IPS-18a (cell line): ENCODE data around the gene TMEM258.

Experiments used
- H3K27ac ChIP-seq: one replicate; pipeline ENCODE4 v1.5.1; 2013; ENCODE audit warnings: low read length
- H3K27me3 ChIP-seq: one replicate; pipeline ENCODE4 v1.6.1; 2013; ENCODE audit warnings: mild to moderate bottlenecking, low read length; ENCODE audit not compliant: control insufficient read depth, insufficient read depth
- H3K36me3 ChIP-seq: one replicate; pipeline ENCODE4 v1.6.1; 2013; ENCODE audit warnings: low read depth, low read length; ENCODE audit not compliant: control insufficient read depth
- H3K4me1 ChIP-seq: one replicate; pipeline ENCODE4 v1.6.1; 2013; ENCODE audit warnings: low read depth, low read length; ENCODE audit not compliant: control insufficient read depth
- H3K4me3 ChIP-seq: one replicate; pipeline ENCODE4 v1.5.1; 2013; ENCODE audit warnings: low read length
- H3K9ac ChIP-seq: one replicate; pipeline ENCODE4 v1.6.1; 2013; ENCODE audit warnings: mild to moderate bottlenecking, low read length, moderate library complexity
- H3K9me3 ChIP-seq: one replicate; pipeline ENCODE4 v1.6.1; 2013; ENCODE audit warnings: low read depth, low read length; ENCODE audit not compliant: control insufficient read depth

Gene TMEM258

DNA sequence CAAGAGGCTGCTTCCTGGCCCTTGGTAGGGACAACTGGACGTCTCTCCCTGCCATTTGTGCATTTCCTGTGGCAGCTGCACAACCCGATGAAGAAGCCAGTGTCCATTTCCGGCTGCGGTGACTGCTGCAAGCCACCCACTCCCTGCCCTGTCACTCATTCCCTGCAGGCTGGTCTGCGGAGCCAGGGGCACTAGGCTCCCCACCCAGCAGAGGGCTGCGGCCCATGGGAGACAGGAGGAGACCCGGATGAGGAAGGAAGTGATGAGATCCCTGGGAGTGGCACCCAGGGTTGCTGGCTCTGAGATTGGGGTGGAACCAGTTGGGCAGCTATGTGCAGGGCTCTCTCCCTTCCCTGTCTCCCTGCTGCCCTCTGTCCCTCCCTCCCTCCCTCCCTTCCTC is 50.0 kb downstream of the TMEM258 start:
- Histone ChIP-seq H3K27ac (no peak overlapping the region), H3K9me3 (no peaks in the 10 kb centered on the region), H3K9ac (no peak overlapping the region), H3K4me3 (no peak overlapping the region), H3K36me3 (peaks cover 3% of the 10 kb centered on the region), H3K27me3 (no peaks in the 10 kb centered on the region), H3K4me1 (no peaks in the 10 kb centered on the region)

DNA sequence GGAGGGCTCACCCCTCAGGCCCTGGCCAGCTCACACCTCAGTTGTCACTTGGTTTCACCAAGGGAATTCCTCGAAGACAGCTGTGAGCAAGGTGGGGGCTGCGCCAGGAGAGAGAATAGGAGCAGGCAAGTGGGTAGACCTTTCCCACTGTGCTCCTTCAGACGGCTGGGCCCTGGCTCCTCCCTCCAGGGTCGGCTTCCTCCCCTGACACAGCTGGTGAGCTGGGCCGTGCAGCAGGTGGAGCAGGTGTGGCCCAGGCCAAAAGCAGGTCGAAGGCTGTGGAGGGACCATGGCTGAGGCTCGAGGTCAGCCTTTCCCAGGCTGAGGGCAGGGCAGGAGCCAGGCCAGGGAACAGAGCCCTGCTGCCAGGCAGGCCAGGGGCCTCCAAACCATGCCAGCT is 52.4 kb downstream of the TMEM258 start:
- no peaks in the 10 kb centered on the region for H3K9me3 ChIP-seq
- peaks cover 10% of the 10 kb centered on the region for H3K36me3 ChIP-seq
- no peak overlapping the region for H3K9ac ChIP-seq
- H3K4me3 ChIP-seq, result no peak overlapping the region
- H3K27ac ChIP-seq, result no peak overlapping the region
- H3K4me1 ChIP-seq, result no peaks in the 10 kb centered on the region
- no peaks in the 10 kb centered on the region for H3K27me3 ChIP-seq

DNA sequence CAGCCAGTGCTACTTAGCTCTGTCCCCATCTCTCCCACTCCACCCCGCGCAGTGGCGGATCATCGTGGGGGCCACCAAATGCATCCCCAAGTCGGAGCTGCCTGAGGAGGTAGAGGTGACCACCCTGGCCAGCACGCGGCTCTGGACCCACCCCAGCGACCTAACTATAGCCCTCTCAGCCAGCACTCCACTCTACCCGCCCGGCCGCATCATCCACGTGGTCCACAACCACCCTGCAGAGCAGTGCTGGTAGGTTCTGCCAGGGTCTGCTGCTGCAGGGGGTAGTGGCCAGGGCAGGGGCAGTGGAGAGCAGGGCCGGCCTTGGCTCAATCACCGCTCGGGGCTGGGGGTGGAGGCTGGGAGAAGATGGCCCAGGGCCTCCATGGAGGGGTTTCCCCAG is 53.0 kb downstream of the TMEM258 start:
- Histone ChIP-seq H3K4me1 (no peaks in the 10 kb centered on the region), H3K36me3 (peaks cover 10% of the 10 kb centered on the region), H3K27ac (no peak overlapping the region), H3K4me3 (no peak overlapping the region), H3K27me3 (no peaks in the 10 kb centered on the region), H3K9me3 (no peaks in the 10 kb centered on the region), H3K9ac (no peak overlapping the region)
